Stromal cell of bone marrow (primary cell): ENCODE data around the gene ZBTB7C.

Source experiments
- DNase-seq: peaks from one replicate; pipeline ENCODE4 v3.0.0-alpha.2; 2012; ENCODE audit warnings: low read depth

ZBTB7C gene

DNA sequence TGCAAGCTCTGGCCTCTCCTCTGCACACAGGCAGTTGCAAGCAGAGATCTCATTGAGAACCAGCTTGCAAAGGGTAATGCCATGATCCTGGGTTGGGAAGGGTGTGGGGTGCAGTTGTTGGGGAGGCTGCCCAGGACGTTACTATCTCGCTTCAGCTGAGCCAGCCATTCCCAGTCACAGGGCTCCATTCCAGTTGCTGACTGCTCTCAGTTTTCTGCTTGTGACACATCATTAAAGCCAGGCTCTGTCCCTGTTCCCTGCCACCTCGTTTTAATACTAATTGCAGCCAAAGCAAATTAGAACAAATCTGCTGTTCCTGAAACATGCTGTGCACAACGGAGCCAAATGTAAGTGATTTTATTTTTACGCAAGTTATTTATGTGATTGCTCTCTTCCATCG lies 416.2 kb downstream of the ZBTB7C start:
- no peak for DNase-seq

DNA sequence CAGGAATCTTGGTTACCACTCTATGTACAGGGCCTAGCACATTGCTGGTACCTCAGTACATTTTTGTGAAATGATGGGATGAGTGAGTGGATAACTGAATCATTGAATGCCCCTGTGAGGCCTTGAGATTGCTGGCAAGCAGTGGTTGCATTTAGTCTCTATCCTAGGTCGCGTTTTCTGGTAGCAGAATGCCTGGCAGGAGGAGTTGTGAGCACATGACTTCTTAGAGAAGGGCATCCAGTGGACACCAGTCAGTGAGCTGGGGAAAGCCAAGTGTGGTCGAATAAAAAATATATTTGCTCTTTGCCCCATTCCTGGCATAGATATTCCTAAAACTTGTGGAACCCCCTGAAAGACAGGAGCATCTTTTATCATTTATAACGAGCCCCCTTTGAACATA lies 416.9 kb downstream of the ZBTB7C start:
- no peak for DNase-seq

DNA sequence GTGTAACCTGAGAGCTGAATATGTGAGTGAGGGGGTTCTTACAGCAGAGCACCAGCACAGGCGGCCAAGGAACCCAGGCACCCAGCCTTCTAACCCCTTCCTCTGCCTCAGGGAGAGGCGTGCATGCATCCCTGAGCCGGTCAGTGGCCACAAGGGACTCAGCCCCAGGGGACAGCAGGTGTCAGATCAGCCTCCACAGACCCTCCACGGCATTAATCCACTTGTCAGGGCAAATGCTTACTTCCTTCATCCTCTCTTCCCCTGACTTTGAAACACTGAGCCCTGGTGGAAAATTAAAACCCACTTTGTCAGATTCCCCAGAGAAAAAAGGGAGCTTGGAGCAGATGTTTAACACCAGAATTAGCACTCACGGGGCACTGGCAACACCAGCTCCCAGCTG lies 418.2 kb downstream of the ZBTB7C start:
- DNase-seq = no peak

DNA sequence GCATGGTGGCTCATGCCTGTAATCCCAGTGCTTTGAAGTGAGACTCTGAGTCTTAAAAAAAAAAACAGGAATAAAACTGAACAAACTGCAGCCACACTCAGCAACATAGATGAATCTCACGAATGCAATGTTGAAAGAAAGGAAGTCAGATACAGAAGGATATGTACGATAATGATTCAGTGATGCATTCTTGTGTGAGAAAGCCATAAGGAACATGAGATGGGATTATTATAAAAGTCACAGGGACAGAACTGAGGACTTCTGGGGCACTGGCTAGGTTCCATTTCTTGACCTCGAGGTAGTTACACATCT lies 421.8 kb downstream of the ZBTB7C start:
- DNase-seq = no peak

DNA sequence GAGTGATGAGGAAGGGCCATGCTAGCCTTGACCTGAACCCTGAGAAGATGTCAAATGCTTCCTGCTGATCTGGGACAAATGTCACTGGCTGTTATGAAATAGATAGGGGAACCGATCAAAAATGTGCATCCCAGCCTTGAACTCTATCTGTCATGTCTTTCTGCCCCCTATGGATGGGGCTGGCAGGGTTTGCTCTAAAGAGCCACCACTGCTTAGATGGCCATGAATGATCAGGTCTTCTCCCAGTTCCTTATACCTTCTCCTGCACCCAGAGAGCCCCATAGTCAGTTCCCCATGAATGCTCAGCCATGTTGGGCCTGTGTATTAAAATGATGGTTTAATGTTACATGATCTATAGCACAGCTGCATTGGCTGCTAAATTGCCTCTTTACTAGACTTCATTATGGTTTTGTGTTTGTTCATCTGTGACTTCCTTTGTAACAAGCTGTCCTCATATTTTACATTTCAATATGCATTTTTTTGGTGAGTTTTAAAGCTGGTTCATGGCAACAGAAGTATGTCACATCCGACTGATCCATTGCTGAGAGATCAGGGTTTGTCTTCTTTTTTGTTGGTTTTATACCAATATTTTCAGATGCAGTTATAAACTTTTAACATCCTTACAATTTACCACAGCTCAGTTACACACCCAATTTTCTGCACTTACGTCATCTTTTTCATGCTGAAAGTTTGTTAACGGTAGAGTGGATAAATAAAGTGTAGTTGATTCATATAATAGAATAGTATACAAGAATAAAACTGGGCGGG lies 422.4 kb downstream of the ZBTB7C start:
- DNase-seq = no peak

DNA sequence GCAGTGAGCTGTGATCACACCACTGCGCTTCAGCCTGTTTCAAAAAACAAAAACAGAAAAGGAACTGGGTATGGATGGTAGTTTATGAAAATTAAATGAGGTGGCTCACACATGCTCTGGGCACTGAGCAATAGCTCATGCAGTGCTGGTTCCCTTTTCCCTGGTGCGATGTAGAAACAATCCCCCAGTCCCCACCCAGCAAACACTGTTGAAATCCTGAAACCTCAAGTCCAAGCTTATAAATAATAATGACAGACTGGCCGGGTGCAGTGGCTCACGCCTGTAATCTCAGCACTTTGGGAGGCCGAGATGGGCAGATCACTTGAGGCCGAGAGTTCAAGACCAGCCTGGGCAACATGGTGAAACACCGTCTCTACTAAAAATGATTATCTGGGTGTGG lies 423.3 kb downstream of the ZBTB7C start:
- DNase-seq = no peak

DNA sequence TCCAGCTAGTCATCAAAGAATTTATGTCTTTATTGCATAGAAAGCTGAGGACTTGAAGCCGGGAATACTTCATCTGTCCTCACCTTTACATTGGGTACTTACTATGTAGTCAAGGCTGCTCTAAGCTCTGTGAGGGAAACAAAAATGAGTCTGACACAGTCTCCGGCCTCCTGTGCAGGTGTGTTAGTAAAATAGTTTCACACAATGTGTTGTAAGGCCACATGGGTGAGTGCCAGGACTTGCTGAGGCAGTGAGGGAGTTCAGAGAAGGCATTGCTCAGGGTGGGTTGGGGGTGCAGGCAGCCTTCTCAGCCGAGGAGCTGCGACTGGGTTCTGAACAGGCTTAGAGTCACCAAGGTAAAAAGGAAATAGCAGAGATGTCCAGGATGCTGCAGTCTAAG lies 424.2 kb downstream of the ZBTB7C start:
- DNase-seq = no peak

DNA sequence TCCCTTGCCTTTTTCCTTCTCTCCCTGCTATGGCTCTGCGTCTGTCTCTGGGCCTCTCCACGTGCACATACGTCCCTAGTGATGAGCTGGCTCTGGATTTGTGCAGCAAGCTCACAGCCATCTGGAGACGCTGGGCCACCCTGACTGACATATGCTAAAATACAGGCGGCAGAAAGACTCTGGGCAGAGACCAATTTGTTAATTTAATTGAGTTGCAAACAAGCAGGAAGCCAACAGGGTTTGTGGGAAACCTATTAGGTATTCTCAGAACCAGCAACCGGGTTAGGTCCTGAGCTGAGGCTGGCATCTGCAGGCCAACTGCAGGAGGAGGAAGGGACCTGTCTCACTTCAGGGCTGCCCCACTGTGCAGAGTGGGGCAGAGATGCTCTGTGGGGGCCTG lies 425.2 kb downstream of the ZBTB7C start:
- DNase-seq = no peak

DNA sequence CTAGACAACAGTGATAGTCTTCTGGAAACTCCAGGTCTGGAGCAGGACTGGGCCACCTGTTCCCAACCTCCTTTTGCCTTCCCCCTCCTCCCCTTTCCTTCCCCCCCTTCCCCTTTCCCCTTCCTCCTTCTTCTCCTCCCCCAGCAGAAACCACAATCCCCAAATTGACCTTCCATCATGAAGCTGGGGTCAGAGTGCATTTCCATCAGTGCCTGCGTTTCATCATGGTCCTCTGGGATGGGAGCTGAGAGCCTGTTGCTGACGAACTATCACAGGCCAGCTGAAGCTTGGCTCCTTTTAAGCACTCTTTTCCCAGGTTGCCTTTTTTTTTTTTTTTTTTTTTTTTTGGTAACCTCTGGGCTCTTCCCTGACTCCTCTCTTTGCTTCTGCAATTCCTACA lies 426.1 kb downstream of the ZBTB7C start:
- no peak for DNase-seq

DNA sequence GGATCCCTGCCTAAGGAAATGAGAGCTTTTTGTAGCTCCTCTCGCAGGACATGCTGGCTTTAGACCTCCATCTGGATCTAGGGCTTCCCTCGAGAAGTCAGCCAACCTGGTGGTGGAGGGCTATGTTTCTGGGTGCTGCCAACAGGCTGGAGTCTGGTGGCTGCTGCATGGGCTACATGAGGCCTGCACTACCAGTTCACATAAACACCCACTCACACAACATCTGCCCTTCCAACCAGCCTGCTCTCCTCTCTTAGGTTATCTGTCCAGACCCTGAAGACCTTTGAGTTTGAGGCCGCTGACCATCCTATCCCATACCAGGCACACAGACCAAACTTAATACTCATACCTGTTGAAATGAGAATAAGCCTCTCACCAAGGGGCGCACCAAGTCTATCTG lies 427.4 kb downstream of the ZBTB7C start:
- no peak for DNase-seq

DNA sequence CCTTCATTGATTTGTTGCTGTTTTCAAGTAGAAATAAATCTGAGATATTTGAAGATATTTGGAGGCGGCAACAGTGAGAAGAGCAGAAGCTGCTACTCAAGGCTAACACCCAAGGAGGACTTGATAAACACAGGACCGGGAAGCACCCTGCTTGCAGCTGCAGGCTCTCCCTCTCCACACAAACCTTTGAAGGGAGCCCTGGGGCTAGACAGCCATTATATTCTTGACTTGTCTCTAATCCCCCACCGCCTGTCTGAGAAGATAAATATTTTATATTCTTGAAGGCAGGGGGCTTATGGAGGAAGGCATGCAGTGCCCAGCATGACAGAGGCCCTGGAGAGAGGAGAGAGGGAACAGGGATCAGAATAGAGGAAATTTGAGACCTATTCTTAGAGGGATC lies 427.9 kb downstream of the ZBTB7C start:
- no peak for DNase-seq

DNA sequence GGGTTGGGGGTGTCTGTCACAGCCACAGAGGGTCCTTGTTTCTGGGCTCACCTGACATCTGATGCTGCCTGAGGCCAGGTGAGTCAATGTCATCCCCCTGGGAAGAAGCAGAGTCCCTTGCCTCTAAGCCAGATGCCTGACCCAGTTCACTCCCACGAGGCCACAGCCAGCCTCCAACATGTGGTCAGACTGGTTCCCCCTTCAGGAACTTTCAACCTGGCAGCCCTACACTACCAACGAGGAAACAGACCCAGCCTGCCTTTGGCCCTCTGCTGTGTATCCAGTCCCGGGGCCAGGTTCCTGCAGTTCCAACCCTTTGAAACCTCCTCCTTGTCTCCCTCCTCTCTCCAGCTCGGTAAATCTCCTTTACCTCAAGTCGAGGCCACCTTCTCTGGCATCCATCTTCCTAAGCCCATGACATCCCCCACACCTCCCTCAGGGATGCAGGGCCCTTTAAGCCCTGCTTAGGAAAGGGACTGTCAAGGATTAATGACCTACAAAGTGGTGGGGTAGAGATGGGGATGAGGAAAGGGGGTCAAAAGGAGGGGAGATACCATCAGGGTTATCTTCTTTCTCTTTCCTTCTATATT lies 429.5 kb downstream of the ZBTB7C start:
- no peak for DNase-seq

DNA sequence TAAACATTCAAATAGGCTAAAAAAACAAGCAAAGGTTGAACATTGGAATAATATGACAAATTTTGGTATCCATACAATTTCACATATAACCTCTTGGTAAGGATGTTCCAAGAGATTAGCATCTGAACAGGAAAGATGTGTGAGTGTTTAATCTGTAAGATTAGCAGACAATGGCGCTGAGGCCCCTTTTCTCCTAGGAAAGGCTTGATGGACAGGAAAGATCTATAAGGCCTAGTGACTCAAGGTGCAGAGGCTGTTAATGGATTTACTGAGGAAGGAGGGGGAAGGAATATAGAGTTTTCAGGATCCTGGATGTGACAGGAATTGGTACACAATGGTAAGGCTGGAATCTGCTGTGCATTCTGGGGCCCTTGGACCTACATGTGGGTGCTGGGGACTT lies 430.6 kb downstream of the ZBTB7C start:
- no peak for DNase-seq

DNA sequence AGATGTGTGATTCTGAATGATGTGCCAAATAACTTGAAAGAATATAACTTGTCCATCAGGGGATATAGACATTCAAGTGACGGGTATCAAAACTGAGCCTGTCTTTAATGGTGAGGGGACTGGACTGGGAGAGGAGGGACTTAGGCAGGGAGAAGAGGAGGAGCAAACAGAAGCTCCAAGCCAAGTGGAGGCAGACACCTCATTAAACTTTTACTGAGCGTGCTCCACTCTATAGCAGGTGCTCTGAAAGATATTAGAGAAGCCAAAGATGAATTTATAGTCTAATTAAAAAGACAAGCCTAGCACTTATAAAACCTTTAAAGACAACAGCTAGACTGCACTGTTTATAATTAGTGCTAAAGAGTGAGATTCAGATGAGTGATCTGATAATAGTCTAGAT lies 431.0 kb downstream of the ZBTB7C start:
- DNase-seq = no peak
